ENCODE results near the gene CHCHD4.

CHCHD4 gene

GRCh38 chr3:14097616-14098391, 26.9 kb downstream of the CHCHD4 start:
- TF ChIP-seq GABPA (IDR thresholded peaks at IDR 0.05; ENCODE audit: low read depth) (no peak), POLR2AphosphoS5 (IDR thresholded peaks at IDR 0.05; ENCODE audit: low read depth) (no peak), REST (IDR thresholded peaks at IDR 0.05; ENCODE audit: insufficient replicate concordance, low read depth) (no peak), SPI1 (IDR thresholded peaks at IDR 0.05; ENCODE audit: borderline replicate concordance, low read depth) (no peak), CTCF (IDR thresholded peaks at IDR 0.05; ENCODE audit: insufficient read depth, low read length) (no peak)
- no peak for DNase-seq (ENCODE audit: low read depth in 1 of 2, low spot score in 1 of 2)
- H3K27me3 ChIP-seq (ENCODE audit: insufficient read depth, poor library complexity, severe bottlenecking): peaks cover 4% of the 10 kb centered on the region
- no peak overlapping the region for H3K4me3 ChIP-seq (replicated peaks; ENCODE audit: insufficient read depth, low read length)
- no peak overlapping the region for H3K27ac ChIP-seq (replicated peaks)

GRCh38 chr3:14096742-14097141, 27.9 kb downstream of the CHCHD4 start:
- no peak for TF ChIP-seq SPI1 (IDR thresholded peaks at IDR 0.05; ENCODE audit: borderline replicate concordance, low read depth)
- no peak for TF ChIP-seq CTCF (IDR thresholded peaks at IDR 0.05; ENCODE audit: insufficient read depth, low read length)
- TF ChIP-seq GABPA (IDR thresholded peaks at IDR 0.05; ENCODE audit: low read depth): no peak
- no peak for TF ChIP-seq REST (IDR thresholded peaks at IDR 0.05; ENCODE audit: insufficient replicate concordance, low read depth)
- TF ChIP-seq POLR2AphosphoS5 (IDR thresholded peaks at IDR 0.05; ENCODE audit: low read depth): no peak
- Histone ChIP-seq H3K27me3 (ENCODE audit: insufficient read depth, poor library complexity, severe bottlenecking) (peaks cover under 1% of the 10 kb centered on the region), H3K27ac (replicated peaks) (no peak overlapping the region), H3K4me3 (replicated peaks; ENCODE audit: insufficient read depth, low read length) (no peak overlapping the region)
- no peak for DNase-seq (ENCODE audit: low read depth in 1 of 2, low spot score in 1 of 2)

GRCh38 chr3:14093831-14094230, 30.8 kb downstream of the CHCHD4 start:
- Histone ChIP-seq H3K4me3 (replicated peaks; ENCODE audit: insufficient read depth, low read length) (no peak overlapping the region), H3K27me3 (ENCODE audit: insufficient read depth, poor library complexity, severe bottlenecking) (peaks cover 3% of the 10 kb centered on the region), H3K27ac (replicated peaks) (no peak overlapping the region)
- no peak for DNase-seq (ENCODE audit: low read depth in 1 of 2, low spot score in 1 of 2)
- TF ChIP-seq SPI1 (IDR thresholded peaks at IDR 0.05; ENCODE audit: borderline replicate concordance, low read depth) (no peak), REST (IDR thresholded peaks at IDR 0.05; ENCODE audit: insufficient replicate concordance, low read depth) (no peak), GABPA (IDR thresholded peaks at IDR 0.05; ENCODE audit: low read depth) (no peak), CTCF (IDR thresholded peaks at IDR 0.05; ENCODE audit: insufficient read depth, low read length) (no peak), POLR2AphosphoS5 (IDR thresholded peaks at IDR 0.05; ENCODE audit: low read depth) (no peak)
